ENCODE results near the gene ZNF526. TPM values are rescaled to one million over a fixed set of nuclear protein-coding genes. Genes with fewer than 3 reads are reported as not detected.
A peak's percentile ranks its signal among the peaks of the same experiment; 100 is the strongest.

The ZNF526 gene
- total and polyA plus RNA-seq, 9 of the 15 experiments (the other 6 are each of a cell fraction or from before 2014, with no cell fraction given), result 1.3 to 17.9 (median 6.2) TPM

- no peak for TF ChIP-seq ZNF518B (CRISPR knock-in tag; IDR thresholded peaks at IDR 0.05)
- TF ChIP-seq NCOA4 (IDR thresholded peaks at IDR 0.05; ENCODE audit: partially characterized antibody), result no peak
- no peak for TF ChIP-seq ZNF780A (CRISPR knock-in tag; IDR thresholded peaks at IDR 0.05)
- TF ChIP-seq, protein P1, sequence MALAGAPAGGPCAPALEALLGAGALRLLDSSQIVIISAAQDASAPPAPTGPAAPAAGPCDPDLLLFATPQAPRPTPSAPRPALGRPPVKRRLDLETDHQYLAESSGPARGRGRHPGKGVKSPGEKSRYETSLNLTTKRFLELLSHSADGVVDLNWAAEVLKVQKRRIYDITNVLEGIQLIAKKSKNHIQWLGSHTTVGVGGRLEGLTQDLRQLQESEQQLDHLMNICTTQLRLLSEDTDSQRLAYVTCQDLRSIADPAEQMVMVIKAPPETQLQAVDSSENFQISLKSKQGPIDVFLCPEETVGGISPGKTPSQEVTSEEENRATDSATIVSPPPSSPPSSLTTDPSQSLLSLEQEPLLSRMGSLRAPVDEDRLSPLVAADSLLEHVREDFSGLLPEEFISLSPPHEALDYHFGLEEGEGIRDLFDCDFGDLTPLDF (CRISPR knock-in tag; IDR thresholded peaks at IDR 0.05), result no peak
- no peak for TF ChIP-seq ZKSCAN1 (IDR thresholded peaks at IDR 0.05; ENCODE audit: low read depth, low read length)
- no peak for TF ChIP-seq E2F5 (CRISPR knock-in tag; IDR thresholded peaks at IDR 0.05)
- no peak for TF ChIP-seq DDX20 (tag; IDR thresholded peaks at IDR 0.05; ENCODE audit: low read depth)
- TF ChIP-seq CEBPZ (IDR thresholded peaks at IDR 0.05; ENCODE audit: borderline replicate concordance, low read depth, low read length), result no peak
- TF ChIP-seq ZNF140 (CRISPR knock-in tag; IDR thresholded peaks at IDR 0.05), result no peak
- no peak for TF ChIP-seq NEUROD1 (IDR thresholded peaks at IDR 0.05; ENCODE audit: borderline replicate concordance, low read depth, low read length, partially characterized antibody)
- no peak for TF ChIP-seq RUNX1 (IDR thresholded peaks at IDR 0.05; ENCODE audit: low read depth)
- peak in 1 of 3 experiments; percentile 55 for TF ChIP-seq YY1 (IDR thresholded peaks at IDR 0.05; ENCODE audit: borderline replicate concordance in 1 of 3, control insufficient read depth in 1 of 3, extremely low read depth in 1 of 3, insufficient read depth in 3 of 3, insufficient read length in 1 of 3, insufficient replicate concordance in 2 of 3, low read depth in 1 of 3, low read length in 2 of 3)
- TF ChIP-seq NFIX (CRISPR knock-in tag; IDR thresholded peaks at IDR 0.05; ENCODE audit: low read depth), result no peak
- TF ChIP-seq ETV1 (tag; conservative IDR thresholded peaks at IDR 0.05; ENCODE audit: low read depth), result peak; percentile 96
- TF ChIP-seq MCM3 (IDR thresholded peaks at IDR 0.05), result no peak
Observed at GRCh38 chr19:42244347-42245220, 24.5 kb downstream of the ZNF526 start (continued).

Data from K562 (cell line).